ENCODE results near the gene OR10A3.

Gene OR10A3

DNA sequence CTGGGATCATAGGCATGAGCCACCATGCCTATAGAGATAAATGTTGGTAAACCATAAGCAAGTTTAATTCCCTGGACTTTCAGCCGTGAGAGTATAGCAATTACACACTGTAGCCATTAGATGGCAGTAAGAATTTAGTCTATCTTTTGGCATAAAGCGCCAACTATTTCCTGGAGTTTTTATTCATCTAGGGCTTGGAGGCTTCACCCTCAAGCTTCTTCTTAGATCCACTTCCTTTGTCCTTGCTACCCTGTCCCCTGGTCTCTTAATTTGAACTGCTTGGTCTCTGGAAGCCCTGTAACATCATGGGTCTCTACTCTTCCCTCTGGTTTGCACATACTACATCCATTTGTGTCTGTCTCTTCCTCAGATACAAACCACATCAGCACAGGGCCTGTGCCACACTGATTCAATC, 48.7 kb downstream of the OR10A3 start:
- TF ChIP-seq CTCF (IDR thresholded peaks at IDR 0.05; ENCODE audit: low read depth, low read length) = peak; percentile 67
- peak; percentile 29 for DNase-seq (ENCODE audit: extremely low read depth, low read depth)

GRCh38 chr11:7892059-7892699, 49.3 kb downstream of the OR10A3 start:
- peak; percentile 38 for DNase-seq (ENCODE audit: extremely low read depth, low read depth)
- no peak for TF ChIP-seq CTCF (IDR thresholded peaks at IDR 0.05; ENCODE audit: low read depth, low read length)

DNA sequence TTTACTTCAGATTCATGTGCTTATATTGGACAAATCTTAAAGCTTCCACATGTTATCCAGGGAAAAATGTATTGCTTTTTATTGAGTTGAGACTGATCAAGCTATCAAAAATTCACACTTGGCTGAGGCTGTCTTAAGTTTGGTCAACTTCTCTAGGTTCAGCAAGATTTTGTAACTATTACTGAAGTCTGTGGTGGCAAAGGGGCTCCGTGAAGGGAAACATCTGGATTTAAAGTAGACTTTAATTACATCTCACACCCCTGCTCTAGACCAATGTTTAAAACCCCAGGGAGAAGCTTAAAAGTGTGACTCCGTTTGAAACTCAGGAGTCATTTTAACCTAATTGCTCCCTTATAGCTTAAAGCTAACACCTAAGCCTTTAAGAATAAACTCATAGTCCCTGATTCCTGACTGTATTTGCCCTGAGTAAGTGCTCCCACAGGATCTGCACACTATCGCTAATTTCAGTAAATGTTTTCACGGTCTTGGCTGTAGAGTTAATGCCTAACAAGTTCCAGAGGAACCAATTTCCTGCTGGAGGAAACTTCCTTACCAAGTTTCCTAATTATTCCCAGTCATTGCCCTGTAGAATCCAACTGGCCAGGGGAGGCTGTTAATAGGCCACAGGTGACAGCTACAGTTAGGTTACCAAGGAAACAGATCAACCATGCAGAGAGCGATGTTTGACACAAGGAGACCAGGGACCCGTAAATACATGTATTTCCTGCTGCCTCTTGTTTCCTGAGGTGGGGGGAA, 50.9 kb downstream of the OR10A3 start:
- DNase-seq (ENCODE audit: extremely low read depth, low read depth) = no peak
- TF ChIP-seq CTCF (IDR thresholded peaks at IDR 0.05; ENCODE audit: low read depth, low read length) = no peak

DNA sequence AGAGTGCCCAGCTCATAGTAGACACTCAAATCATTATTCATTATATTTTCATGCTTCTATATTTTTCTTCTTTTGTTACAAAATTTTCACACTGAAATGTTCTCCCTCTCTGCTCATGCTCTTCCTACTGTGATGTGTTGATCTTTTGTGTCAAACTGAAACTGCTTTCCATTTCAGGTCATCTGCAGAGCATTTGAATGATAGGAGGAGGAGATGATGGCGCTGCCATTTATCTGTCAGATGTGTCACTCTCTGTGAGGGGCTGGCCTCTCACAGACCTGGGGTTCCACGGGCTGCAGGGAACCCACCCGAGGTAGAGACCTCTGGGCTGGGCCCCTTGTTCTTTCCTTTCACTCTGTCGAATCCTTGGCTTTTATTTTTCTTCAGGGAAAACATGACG, 51.5 kb downstream of the OR10A3 start:
- DNase-seq (ENCODE audit: extremely low read depth, low read depth) = no peak
- TF ChIP-seq CTCF (IDR thresholded peaks at IDR 0.05; ENCODE audit: low read depth, low read length) = no peak
